AG04449 (cell line): ENCODE results near the gene ZNF576.

ENCODE experiments used
- CTCF ChIA-PET: fragments of 350-600 bp; formaldehyde crosslinking; extraction: SDS; loops from one replicate; lab custom pipeline; 2021; ENCODE audit warnings: antibody characterized with exemption; lab: Yijun Ruan, JAX
- POLR2A ChIA-PET: fragments of 400-600, 350-600 bp; formaldehyde crosslinking; extraction: SDS; loops from one replicate; lab custom pipeline; 2020; ENCODE audit warnings: antibody characterized with exemption, inconsistent platforms; lab: Yijun Ruan, JAX
- DNase-seq: peaks from one replicate; pipeline ENCODE4 v3.0.0-alpha.2; 2010; ENCODE audit warnings: low read depth, low spot score
- H3K4me3 ChIP-seq: 2 replicates; pipeline ENCODE4 v1.5.1; 2011; ENCODE audit warnings: low read depth, mild to moderate bottlenecking, control low read depth, low read length
- CTCF ChIP-seq: IDR thresholded peaks from one replicate; pipeline ENCODE4 v1.5.1; 2011; ENCODE audit warnings: mild to moderate bottlenecking, moderate library complexity, low read length, control low read depth, inconsistent platforms; ENCODE audit not compliant: insufficient read depth; ENCODE audit errors: missing control alignments

Gene ZNF576

GRCh38 chr19:43589277-43589676 is 7.1 kb upstream of the ZNF576 start:
- no peak overlapping the region for H3K4me3 ChIP-seq
- CTCF ChIA-PET = interaction anchor here (0.8 to 2.2 kb wide), 3 partner anchors 14 to 220 kb away, joined by 3 to 6 read pairs (median 4); partner anchors contain the start of genes PINLYP and XRCC1
- POLR2A ChIA-PET = interaction anchor here (0.7 kb wide), 1 partner anchor 26 kb away, joined by 3 read pairs; no protein-coding TSS in a partner anchor
- no peak for TF ChIP-seq CTCF
- DNase-seq = no peak

GRCh38 chr19:43589678-43590077 is 6.7 kb upstream of the ZNF576 start:
- TF ChIP-seq CTCF = no peak
- DNase-seq = no peak
- ChIA-PET POLR2A (no interaction called here), CTCF (interaction anchor here (1.3 to 2.2 kb wide), 2 partner anchors 15 to 34 kb away, joined by 4 to 6 read pairs; partner anchors contain the start of genes PINLYP and XRCC1)
- H3K4me3 ChIP-seq = no peak overlapping the region

GRCh38 chr19:43591904-43592772 is 4.3 kb upstream of the ZNF576 start:
- no peak for DNase-seq
- no peak overlapping the region for H3K4me3 ChIP-seq
- POLR2A ChIA-PET = no interaction called here
- CTCF ChIA-PET = no interaction called here
- no peak for TF ChIP-seq CTCF

- POLR2A ChIA-PET = no interaction called here
These were observed 3.5 kb upstream of the ZNF576 start for GRCh38 chr19:43592800-43593350.

GRCh38 chr19:43594081-43594697 is 2.2 kb upstream of the ZNF576 start:
- ChIA-PET POLR2A (interaction anchor here (0.5 to 1.0 kb wide), 3 partner anchors 19 to 98 kb away, joined by 4 read pairs; partner anchors contain the start of gene XRCC1), CTCF (interaction anchor here (0.7 to 4.9 kb wide), 33 partner anchors 10 to 1638 kb away, joined by 3 to 68 read pairs (median 5); partner anchors contain the start of genes ETHE1, PINLYP, XRCC1 and ZNF575)
- no peak for TF ChIP-seq CTCF
- DNase-seq = no peak
- H3K4me3 ChIP-seq = peak overlapping the region; percentile 76

More at GRCh38 chr19:43592800-43593350, 3.5 kb upstream of the ZNF576 start:
- H3K4me3 ChIP-seq = no peak overlapping the region
- TF ChIP-seq CTCF = no peak
- DNase-seq = no peak
- CTCF ChIA-PET = interaction anchor here (0.7 to 4.9 kb wide), 7 partner anchors 9 to 217 kb away, joined by 3 to 68 read pairs (median 20); partner anchors contain the start of genes PINLYP and XRCC1
